Fibroblast of skin of left quadriceps (primary cell): ENCODE data around the gene CCDC184.

ENCODE experiments used
- DNase-seq, 2 experiments: peaks; one replicate each; pipeline ENCODE4 v3.0.0-alpha.2; 2013; ENCODE audit warnings: low read depth in 2 of 2

CCDC184 gene

GRCh38 chr12:48179466-48179865 is 4.0 kb upstream of the CCDC184 start:
- no peak for DNase-seq

DNA sequence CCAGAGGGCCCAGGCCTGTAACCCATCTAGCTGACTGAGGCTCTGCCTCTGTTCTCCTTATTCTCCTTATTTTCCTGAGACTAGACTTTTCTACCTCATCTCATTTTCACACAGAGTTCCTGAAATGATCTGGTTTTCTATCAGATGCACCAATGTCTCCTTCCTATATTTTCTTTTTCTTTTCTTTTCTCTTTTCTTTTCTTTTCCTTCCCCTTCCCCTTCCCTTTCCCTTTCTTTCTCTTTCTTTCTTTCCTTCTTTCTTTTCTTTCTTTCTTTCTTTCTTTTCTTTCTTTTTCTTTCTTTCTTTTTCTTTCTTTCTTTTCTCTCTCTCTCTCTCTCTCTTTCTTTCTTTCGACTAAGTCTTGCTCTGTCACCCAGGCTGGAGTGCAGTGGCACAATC is 3.0 kb upstream of the CCDC184 start:
- no peak for DNase-seq

GRCh38 chr12:48180857-48181495 is 2.5 kb upstream of the CCDC184 start:
- no peak for DNase-seq

GRCh38 chr12:48182631-48183030 is 813 bp upstream of the CCDC184 start:
- DNase-seq = no peak

GRCh38 chr12:48183876-48184548 is 568 bp downstream of the CCDC184 start:
- no peak for DNase-seq

- no peak for DNase-seq
These were observed 1.1 kb downstream of the CCDC184 start for GRCh38 chr12:48184549-48184922.

- DNase-seq = no peak
These were observed 1.9 kb downstream of the CCDC184 start for GRCh38 chr12:48185181-48185919.

GRCh38 chr12:48187916-48188695 is 4.7 kb downstream of the CCDC184 start:
- DNase-seq = no peak

DNA sequence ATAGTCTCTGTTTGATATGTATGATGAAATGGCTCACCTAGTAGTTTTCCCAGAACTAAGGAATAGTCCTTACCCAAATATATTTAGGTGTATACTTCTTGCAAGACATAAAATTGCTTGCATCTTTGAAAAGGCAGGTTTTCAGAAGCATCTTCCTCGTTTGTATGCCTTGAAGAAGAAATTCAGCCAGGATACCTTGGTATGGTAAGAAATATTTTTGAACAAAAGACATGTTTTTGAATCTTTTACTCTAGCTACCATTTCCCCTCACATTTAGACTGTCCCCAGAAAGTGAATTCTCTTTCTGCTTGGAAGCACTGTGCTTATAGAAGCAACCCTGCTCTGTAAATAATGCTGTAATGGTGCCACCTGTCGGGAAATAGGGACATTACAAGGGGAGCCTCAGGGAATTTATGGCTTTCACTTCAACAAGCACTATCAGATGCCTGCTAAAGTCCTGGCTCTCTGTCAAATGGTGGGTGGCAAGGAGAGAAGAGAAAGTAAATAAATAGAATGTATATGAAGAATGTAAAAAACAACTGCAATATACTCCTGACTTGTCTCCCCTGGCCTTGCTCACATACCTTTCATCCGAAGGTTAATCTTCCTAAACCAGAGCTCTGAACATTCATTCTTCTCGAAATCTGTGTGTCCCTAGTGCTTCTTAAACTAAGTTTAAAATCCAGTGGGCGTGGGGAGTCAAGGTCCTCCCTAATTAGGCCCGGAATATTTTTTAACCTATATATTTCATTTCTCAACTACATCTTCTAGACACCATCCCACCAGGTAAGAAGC is 6.1 kb downstream of the CCDC184 start:
- peak; percentile 48 to 49 for DNase-seq

GRCh38 chr12:48191096-48191495 is 7.7 kb downstream of the CCDC184 start:
- DNase-seq = no peak

GRCh38 chr12:48192861-48193260 is 9.4 kb downstream of the CCDC184 start:
- DNase-seq = no peak

DNA sequence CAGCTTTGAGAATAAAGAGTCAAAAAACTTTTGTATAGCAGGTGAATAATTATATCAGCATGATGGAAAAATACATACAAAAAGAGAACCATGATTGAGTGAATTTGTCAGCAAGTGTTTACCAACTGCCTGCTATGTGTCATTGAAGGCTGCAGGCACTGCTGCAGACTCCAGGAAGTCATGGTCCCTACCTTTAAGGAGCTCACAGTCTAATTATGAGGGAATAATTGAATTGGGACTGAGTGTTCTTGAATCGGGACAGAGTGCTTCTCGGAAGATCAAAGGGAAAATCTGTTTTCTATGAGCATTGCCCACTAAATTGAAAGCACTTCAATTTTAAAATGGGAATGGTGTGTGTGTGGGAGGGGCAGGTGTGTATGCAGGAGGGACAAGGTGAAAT is 10.2 kb downstream of the CCDC184 start:
- DNase-seq = no peak

DNA sequence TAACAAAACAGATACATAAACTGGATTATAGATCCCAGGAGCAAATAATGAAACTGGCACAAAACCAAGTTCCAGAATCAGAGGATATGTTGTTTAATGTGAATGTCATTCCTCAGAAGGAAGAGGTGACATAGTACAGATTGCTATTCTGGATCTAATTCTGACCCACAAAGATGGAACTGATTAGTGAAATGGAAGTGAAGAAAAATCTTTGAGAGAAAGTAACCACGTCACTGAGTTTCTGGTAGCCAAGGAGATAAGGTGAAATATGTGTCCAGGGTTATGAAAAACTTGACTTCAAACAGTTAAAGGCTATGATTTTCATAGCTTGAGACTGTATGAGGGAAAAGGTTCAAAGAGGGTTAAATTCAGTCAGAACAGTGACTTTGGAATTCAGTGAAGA is 11.4 kb downstream of the CCDC184 start:
- DNase-seq = peak; percentile 54 to 55

- DNase-seq = no peak
These were observed 14.1 kb downstream of the CCDC184 start for GRCh38 chr12:48197549-48197970.

DNA sequence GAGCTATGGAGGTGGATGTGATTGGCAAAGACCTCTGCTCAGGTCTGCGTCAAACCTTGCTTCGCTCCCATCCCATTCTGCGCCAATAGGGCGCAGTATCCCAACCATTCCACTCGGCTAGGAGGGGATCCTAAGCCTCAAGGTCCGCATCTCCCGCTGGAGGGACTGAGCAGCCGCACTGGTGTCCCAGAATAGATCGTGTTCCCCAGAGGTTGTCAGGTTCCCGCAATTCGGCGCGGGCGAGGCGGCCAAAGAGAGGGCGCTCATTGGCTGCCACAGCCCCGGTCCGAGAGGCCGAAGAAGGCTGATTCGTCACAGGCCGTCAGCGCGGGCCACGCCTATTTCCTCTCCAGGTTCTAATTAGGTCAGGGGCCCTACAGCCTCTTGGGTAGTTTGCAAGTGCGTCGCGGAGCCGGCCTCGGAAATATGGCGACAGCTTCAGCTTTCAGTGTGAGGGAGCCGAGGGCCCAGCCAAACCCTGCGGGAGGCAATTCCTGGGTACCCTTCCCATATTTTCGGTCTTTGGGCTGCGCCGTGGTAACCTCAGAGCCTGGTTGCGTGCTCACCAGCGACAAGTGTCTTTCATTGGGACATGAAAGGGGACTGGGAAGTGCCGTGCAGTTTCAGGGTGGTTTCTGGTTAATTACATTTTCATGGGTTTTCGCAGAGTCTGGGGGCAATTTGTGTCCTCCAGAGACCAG is 14.7 kb downstream of the CCDC184 start:
- peak; percentile 84 to 86 for DNase-seq

GRCh38 chr12:48198672-48198971 is 15.2 kb downstream of the CCDC184 start:
- no peak for DNase-seq

- no peak for DNase-seq
These were observed 15.5 kb downstream of the CCDC184 start for GRCh38 chr12:48198985-48199384.

- DNase-seq = peak in 1 of 2 experiments; percentile 37
These were observed 16.4 kb downstream of the CCDC184 start for GRCh38 chr12:48199774-48200221.

GRCh38 chr12:48201091-48201490 is 17.6 kb downstream of the CCDC184 start:
- no peak for DNase-seq

DNA sequence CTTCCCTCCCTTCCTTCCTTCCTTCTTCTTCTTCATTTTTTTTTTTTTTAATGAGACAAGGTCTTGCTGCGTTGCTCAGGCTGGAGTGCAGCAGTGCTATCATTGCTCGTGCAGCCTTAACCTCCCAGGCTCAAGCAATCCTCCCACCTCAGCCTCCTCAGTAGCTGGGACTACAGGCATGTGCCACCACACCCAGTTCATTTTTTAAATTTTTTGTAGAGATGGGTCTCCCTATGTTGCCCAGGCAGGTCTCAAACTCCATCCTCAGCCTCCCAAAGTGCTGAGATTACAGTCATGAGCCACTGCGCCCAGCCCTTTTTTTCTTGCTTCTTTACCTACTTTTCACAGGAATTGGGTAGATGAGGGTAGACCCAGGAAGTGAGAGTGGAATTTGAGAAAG is 18.1 kb downstream of the CCDC184 start:
- DNase-seq = no peak

GRCh38 chr12:48202766-48203165 is 19.3 kb downstream of the CCDC184 start:
- DNase-seq = no peak
